K562 (cell line): Measurements from ENCODE around the gene VPS9D1. TPM values are rescaled to one million over a fixed set of nuclear protein-coding genes. Genes with fewer than 3 reads are reported as not detected.
A peak's percentile ranks its signal among the peaks of the same experiment; 100 is the strongest.

Experiments
- BHLHE40 ChIP-seq: IDR thresholded peaks from 2 replicates; pipeline ENCODE4 v1.6.1; 2011; ENCODE audit warnings: low read length, improper control_type of control experiment
- CBX3 ChIP-seq, 2 experiments: IDR thresholded peaks; 1 replicate in 1 of 2; 2 replicates in 1 of 2; pipeline ENCODE4 v1.6.1; 2012; ENCODE audit warnings: inconsistent platforms in 2 of 2, low read length in 2 of 2, borderline replicate concordance in 1 of 2, control low read depth in 1 of 2
- FOXJ2 ChIP-seq: fragments of 200-800 bp; sonication (Bioruptor generic); IDR thresholded peaks from 2 replicates; pipeline ENCODE4 v1.6.1; 2016; ENCODE audit warnings: missing genetic modification characterization, missing compliant biosample characterization
- FOXK2 ChIP-seq, 2 experiments: fragments of 450-650 bp; IDR thresholded peaks in 1 of 2; conservative IDR thresholded peaks in 1 of 2; 2 replicates each; pipeline ENCODE4 v1.6.1; 2016; ENCODE audit warnings: low read depth in 2 of 2, mild to moderate bottlenecking in 1 of 2
- HDGF ChIP-seq: fragments of 450-650 bp; IDR thresholded peaks from 2 replicates; pipeline ENCODE4 v1.6.1; 2016
- KHSRP ChIP-seq: fragments of 450-650 bp; IDR thresholded peaks from 2 replicates; pipeline ENCODE4 v1.6.1; 2017
- LCOR ChIP-seq: sonication (generic); formaldehyde crosslinking; IDR thresholded peaks from 2 replicates; pipeline ENCODE4 v1.8.0; 2022; ENCODE audit warnings: mild to moderate bottlenecking, missing genetic modification reagents
- MCM7 ChIP-seq, 2 experiments: fragments of 450-650 bp; IDR thresholded peaks; 2 replicates each; pipeline ENCODE4 v1.6.1; 2016 to 2018
- MNT ChIP-seq, 2 experiments: fragments of 450-650 bp; conservative IDR thresholded peaks; 2 replicates each; pipeline ENCODE4 v1.6.1; 2017; ENCODE audit warnings: mild to moderate bottlenecking in 2 of 2, moderate library complexity in 2 of 2
- NFE2L1 ChIP-seq: fragments of 450-650 bp; IDR thresholded peaks from 2 replicates; pipeline ENCODE4 v1.6.1; 2016; ENCODE audit warnings: missing genetic modification characterization, low read depth, mild to moderate bottlenecking, missing compliant biosample characterization, moderate library complexity, borderline replicate concordance
- POLR2A ChIP-seq: fragments of 450-650 bp; conservative IDR thresholded peaks from 2 replicates; pipeline ENCODE4 v1.6.1; 2016
- POLR2G ChIP-seq: fragments of 200-400 bp; formaldehyde crosslinking; IDR thresholded peaks from 2 replicates; pipeline ENCODE4 v1.6.1; 2017; ENCODE audit warnings: low read depth, mild to moderate bottlenecking, antibody characterized with exemption, low read length, moderate library complexity
- RBFOX2 ChIP-seq: fragments of 200-400 bp; formaldehyde crosslinking; IDR thresholded peaks from 2 replicates; pipeline ENCODE4 v1.6.1; 2017; ENCODE audit warnings: low read depth, mild to moderate bottlenecking, low read length, moderate library complexity
- RBM34 ChIP-seq: fragments of 200-400 bp; formaldehyde crosslinking; IDR thresholded peaks from 2 replicates; pipeline ENCODE4 v1.6.1; 2018; ENCODE audit warnings: low read length, borderline replicate concordance; ENCODE audit not compliant: insufficient read depth
- TOE1 ChIP-seq, 2 experiments: fragments of 450-650 bp in 1 of 2; sonication (generic) in 1 of 2; formaldehyde crosslinking in 1 of 2; IDR thresholded peaks; 2 replicates each; pipeline versions ENCODE4 v1.7.1 to v1.8.0; 2016 to 2022; ENCODE audit warnings: borderline replicate concordance in 2 of 2, mild to moderate bottlenecking in 2 of 2, antibody characterized with exemption in 1 of 2, inconsistent platforms in 1 of 2, low read depth in 1 of 2, missing genetic modification reagents in 1 of 2, moderate library complexity in 1 of 2
- polyA plus RNA-seq, 8 experiments: library from polyadenylated mRNA; depleted of rRNA in 4 of 8; stranded (reverse) in 5 of 8; unstranded in 3 of 8; fragments of >200 nt; fragmentation: Nextera tagmentation in 2 of 8; fragmentation: Illumina TruSeq in 1 of 8; extraction: Ambion mirVana in 2 of 8; extraction: Trizol in 1 of 8; gene quantifications; 2 replicates each; pipeline versions ENCODE4 v1.2.1 to v1.2.3, GENCODE V29; 2011 to 2014; ENCODE audit warnings: inconsistent platforms in 1 of 8, missing spikeins in 1 of 8
- total RNA-seq, 7 experiments: library from RNA; depleted of rRNA in 6 of 7; stranded (reverse); fragments of >200 nt in 6 of 7; fragmentation: Illumina TruSeq in 2 of 7; extraction: Trizol in 2 of 7; gene quantifications; 2 replicates each; pipeline versions ENCODE4 v1.2.1 to v1.2.3, GENCODE V29; 2011 to 2021; ENCODE audit warnings: low replicate concordance in 1 of 7

The VPS9D1 gene
- total and polyA plus RNA-seq, 9 of the 15 experiments (the other 6 are each of a cell fraction or from before 2014, with no cell fraction given), result 0.33 to 3.1 (median 1.1) TPM

DNA sequence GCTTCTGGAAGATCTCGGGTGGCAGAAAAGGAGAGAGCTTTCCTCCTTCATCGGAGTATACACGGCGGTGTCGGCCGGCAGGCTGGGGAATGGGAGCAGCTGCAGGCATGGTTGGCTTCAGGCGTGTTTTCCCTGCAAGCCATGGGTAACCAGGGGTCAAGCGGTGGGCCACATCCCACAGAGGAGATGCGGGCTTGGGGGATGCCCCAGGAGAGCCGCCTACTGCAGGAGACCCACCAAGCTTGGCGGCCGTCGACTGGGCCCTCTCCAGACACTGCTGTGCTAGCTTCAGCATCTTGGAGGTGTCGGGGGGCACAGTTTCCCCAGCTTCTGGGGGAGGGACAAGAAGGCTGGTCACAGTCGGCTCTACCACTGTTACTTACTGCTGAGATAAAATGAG, 4.2 kb downstream of the VPS9D1 start (continued):
- TF ChIP-seq NFE2L1 (tag), result no peak
- TF ChIP-seq MNT (conservative IDR thresholded peaks at IDR 0.05), result no peak
- TF ChIP-seq RBM34, result no peak
- peak; percentile 38; the same call in 1 of the 2 replicates for TF ChIP-seq RBFOX2
- no peak for TF ChIP-seq KHSRP
- no peak for TF ChIP-seq HDGF
- TF ChIP-seq LCOR (CRISPR knock-in tag), result no peak
- no peak for TF ChIP-seq BHLHE40
- no peak for TF ChIP-seq CBX3 (IDR thresholded peaks at IDR 0.05; ENCODE audit: borderline replicate concordance in 1 of 2, low read length in 2 of 2)
- TF ChIP-seq POLR2G, result peak; percentile 64; the same call in 1 of the 2 replicates
- TF ChIP-seq POLR2A, result peak; percentile 11; the same call in 1 of the 2 replicates
- no peak for TF ChIP-seq FOXK2 (conservative IDR thresholded peaks at IDR 0.05 in 1 of 2, IDR thresholded peaks at IDR 0.05 in 1 of 2; ENCODE audit: low read depth in 2 of 2)
- no peak for TF ChIP-seq MCM7 (IDR thresholded peaks at IDR 0.05)
- TF ChIP-seq FOXJ2 (tag), result no peak
- no peak for TF ChIP-seq TOE1 (IDR thresholded peaks at IDR 0.05; ENCODE audit: borderline replicate concordance)
- TF ChIP-seq TOE1 (CRISPR knock-in tag; IDR thresholded peaks at IDR 0.05; ENCODE audit: borderline replicate concordance, low read depth), result no peak
